H1 (cell line): ENCODE results near the gene MAK. TPM values are rescaled to one million over a fixed set of nuclear protein-coding genes. Genes with fewer than 3 reads are reported as not detected.

Experiments used
- CTCF ChIA-PET: fragments of 300-600 bp; sonication (Branson Sonifier 250); formaldehyde crosslinking; loops from one replicate; lab custom pipeline; 2021; ENCODE audit not compliant: partially characterized antibody; lab: Charles Lee
- POLR2A ChIA-PET: fragments of 300-600 bp; sonication (Branson Sonifier 250); formaldehyde crosslinking; loops from one replicate; lab custom pipeline; 2021; ENCODE audit warnings: inconsistent platforms; ENCODE audit not compliant: partially characterized antibody; lab: Charles Lee
- DNase-seq, 2 experiments: peaks; one replicate each; pipeline versions ENCODE4 v3.0.0 to v3.0.0-alpha.2; 2010 to 2022; ENCODE audit warnings: low spot score in 2 of 2, low read depth in 1 of 2, mixed read lengths in 1 of 2
- FAIRE-seq: peaks from 2 replicates; lab custom pipeline; 2011; peaks lifted over from hg19 to GRCh38; lab: Jason Lieb, UNC
- H2AFZ ChIP-seq: 2 replicates; pipeline ENCODE4 v1.8.1; 2012; ENCODE audit warnings: low read length, inconsistent platforms
- H2AK5ac ChIP-seq: 2 replicates; pipeline ENCODE4 v1.6.1; 2013; ENCODE audit warnings: low read depth, low read length
- H2BK120ac ChIP-seq: replicated peaks from 2 replicates; pipeline ENCODE3; 2013; ENCODE audit warnings: low read depth, low read length, inconsistent platforms
- H2BK12ac ChIP-seq: 2 replicates; pipeline ENCODE4 v1.6.1; 2013; ENCODE audit warnings: low read depth, low read length
- H2BK15ac ChIP-seq: 2 replicates; pipeline ENCODE4 v1.6.1; 2013; ENCODE audit warnings: low read length
- H2BK20ac ChIP-seq: 2 replicates; pipeline ENCODE4 v1.6.1; 2013; ENCODE audit warnings: low read length
- H2BK5ac ChIP-seq: 2 replicates; pipeline ENCODE4 v1.6.1; 2013; ENCODE audit warnings: low read depth, low read length
- H3K14ac ChIP-seq: 2 replicates; pipeline ENCODE4 v1.6.1; 2013; ENCODE audit warnings: inconsistent platforms; ENCODE audit not compliant: insufficient read length
- H3K18ac ChIP-seq: 2 replicates; pipeline ENCODE4 v1.6.1; 2013; ENCODE audit warnings: low read length; ENCODE audit errors: extremely low read depth
- H3K23ac ChIP-seq: 2 replicates; pipeline ENCODE4 v1.6.1; 2013; ENCODE audit warnings: inconsistent platforms; ENCODE audit not compliant: insufficient read length
- H3K23me2 ChIP-seq: 2 replicates; pipeline ENCODE4 v1.6.1; 2013; ENCODE audit warnings: low read depth, low read length
- H3K27ac ChIP-seq: 2 replicates; pipeline ENCODE4 v1.6.1; 2011; ENCODE audit warnings: low read depth, low read length, inconsistent platforms
- H3K27me3 ChIP-seq, 4 experiments: replicated peaks in 1 of 4; 1 replicate in 1 of 4; 2 replicates in 3 of 4; pipeline versions ENCODE4 v1.6.1 to v1.8.1; 2011 to 2013; ENCODE audit warnings: low read length in 3 of 4, mild to moderate bottlenecking in 3 of 4, inconsistent platforms in 2 of 4, mixed read lengths in 2 of 4, moderate library complexity in 1 of 4; ENCODE audit not compliant: control insufficient read depth in 3 of 4, insufficient read depth in 3 of 4; ENCODE audit errors: extremely low read depth in 1 of 4
- H3K36me3 ChIP-seq, 4 experiments: 2 replicates each; pipeline versions ENCODE4 v1.6.1 to v1.8.1; 2011 to 2013; ENCODE audit warnings: mild to moderate bottlenecking in 4 of 4, low read length in 3 of 4, moderate library complexity in 2 of 4, control low read depth in 1 of 4, inconsistent platforms in 1 of 4; ENCODE audit not compliant: insufficient read depth in 4 of 4, control insufficient read depth in 2 of 4
- H3K4ac ChIP-seq: replicated peaks from 2 replicates; pipeline ENCODE3; 2013; ENCODE audit warnings: low read length, low read depth, mixed read lengths, inconsistent platforms; ENCODE audit not compliant: insufficient read length
- H3K4me1 ChIP-seq, 4 experiments: replicated peaks in 1 of 4; 1 replicate in 1 of 4; 2 replicates in 3 of 4; pipeline versions ENCODE4 v1.6.1 to v1.8.1; 2011 to 2013; ENCODE audit warnings: low read length in 3 of 4, inconsistent platforms in 2 of 4, mixed read lengths in 1 of 4; ENCODE audit not compliant: insufficient read depth in 4 of 4, control insufficient read depth in 3 of 4
- H3K4me2 ChIP-seq, 2 experiments: 2 replicates each; pipeline versions ENCODE4 v1.6.1 to v1.8.1; 2011 to 2013; ENCODE audit warnings: low read depth in 2 of 2, low read length in 2 of 2, control low read depth in 1 of 2, inconsistent platforms in 1 of 2, mild to moderate bottlenecking in 1 of 2; ENCODE audit not compliant: insufficient read depth in 1 of 2
- H3K4me3 ChIP-seq, 4 experiments: fragments of 200-600, 300-600 bp in 1 of 4; sonication (generic), shearing (Covaris generic), sonication (Bioruptor Twin) in 1 of 4; 2 replicates each; pipeline versions ENCODE4 v1.5.1 to v1.8.1; 2011 to 2016; ENCODE audit warnings: low read length in 4 of 4, low read depth in 3 of 4, control low read depth in 2 of 4, inconsistent platforms in 2 of 4, mild to moderate bottlenecking in 2 of 4, mixed read lengths in 1 of 4, moderate library complexity in 1 of 4; ENCODE audit not compliant: insufficient read depth in 2 of 4; ENCODE audit errors: extremely low read depth in 1 of 4
- H3K56ac ChIP-seq: replicated peaks from 2 replicates; pipeline ENCODE3; 2013; ENCODE audit warnings: low read depth, mild to moderate bottlenecking, mixed read lengths, low read length, inconsistent platforms; ENCODE audit not compliant: insufficient read length
- H3K79me1 ChIP-seq: 2 replicates; pipeline ENCODE4 v1.6.1; 2013; ENCODE audit warnings: low read depth, low read length, control low read depth
- H3K79me2 ChIP-seq, 2 experiments: 2 replicates each; pipeline versions ENCODE4 v1.6.1 to v1.8.1; 2012 to 2013; ENCODE audit warnings: low read length in 2 of 2, mild to moderate bottlenecking in 2 of 2, inconsistent platforms in 1 of 2; ENCODE audit not compliant: insufficient read depth in 2 of 2, control insufficient read depth in 1 of 2
- H3K9ac ChIP-seq, 4 experiments: replicated peaks in 1 of 4; 1 replicate in 1 of 4; 2 replicates in 3 of 4; pipeline versions ENCODE4 v1.6.1 to v1.8.1; 2011 to 2013; ENCODE audit warnings: low read depth in 3 of 4, low read length in 3 of 4, control low read depth in 2 of 4, mild to moderate bottlenecking in 2 of 4, moderate library complexity in 2 of 4, inconsistent platforms in 1 of 4; ENCODE audit errors: extremely low read depth in 1 of 4
- H3K9me3 ChIP-seq, 2 experiments: 2 replicates each; pipeline versions ENCODE4 v1.6.1 to v1.8.1; 2012 to 2013; ENCODE audit warnings: mild to moderate bottlenecking in 2 of 2, moderate library complexity in 2 of 2, control low read depth in 1 of 2, inconsistent platforms in 1 of 2, low read depth in 1 of 2, low read length in 1 of 2, mixed read lengths in 1 of 2; ENCODE audit not compliant: insufficient read depth in 2 of 2
- H4K20me1 ChIP-seq, 2 experiments: replicated peaks in 1 of 2; 2 replicates each; pipeline versions ENCODE3 to v1.8.1; 2011 to 2013; ENCODE audit warnings: inconsistent platforms in 2 of 2, low read length in 2 of 2, mild to moderate bottlenecking in 1 of 2; ENCODE audit not compliant: insufficient read depth in 2 of 2, control insufficient read depth in 1 of 2
- H4K5ac ChIP-seq: 2 replicates; pipeline ENCODE4 v1.6.1; 2013; ENCODE audit warnings: low read length, low read depth, mixed read lengths, inconsistent platforms; ENCODE audit not compliant: insufficient read length
- H4K8ac ChIP-seq: 2 replicates; pipeline ENCODE4 v1.8.0; 2013; ENCODE audit warnings: mild to moderate bottlenecking, moderate library complexity, low read length, inconsistent platforms; ENCODE audit not compliant: insufficient read depth; ENCODE audit errors: extremely low read depth
- H4K91ac ChIP-seq: replicated peaks from 2 replicates; pipeline ENCODE3; 2013; ENCODE audit warnings: low read length, mixed read lengths, inconsistent platforms; ENCODE audit not compliant: insufficient read length
- BACH1 ChIP-seq: IDR thresholded peaks from 2 replicates; pipeline ENCODE4 v1.6.1; 2012; ENCODE audit warnings: low read length, improper control_type of control experiment
- CEBPB ChIP-seq: IDR thresholded peaks from 2 replicates; pipeline ENCODE4 v1.6.1; 2012; ENCODE audit warnings: low read depth, low read length
- E2F6 ChIP-seq: IDR thresholded peaks from 2 replicates; pipeline ENCODE4 v1.6.1; 2012; ENCODE audit warnings: inconsistent platforms
- MAX ChIP-seq: IDR thresholded peaks from 2 replicates; pipeline ENCODE4 v1.6.1; 2012; ENCODE audit warnings: inconsistent platforms
- SP4 ChIP-seq: IDR thresholded peaks from 2 replicates; pipeline ENCODE4 v1.6.1; 2012; ENCODE audit warnings: low read length, inconsistent platforms
- SRF ChIP-seq: IDR thresholded peaks from 2 replicates; pipeline ENCODE4 v1.6.1; 2011; ENCODE audit warnings: mild to moderate bottlenecking, low read depth, low read length, moderate library complexity
- TEAD4 ChIP-seq: IDR thresholded peaks from 2 replicates; pipeline ENCODE4 v1.6.1; 2012; ENCODE audit warnings: low read depth, low read length, inconsistent platforms, mixed read lengths
- WGBS, 2 experiments: shearing (Covaris generic) in 1 of 2; methylation state at CpG; one replicate each; pipeline versions ENCODE4 v1.1.6 to v1.1.7; 2013 to 2015; ENCODE audit warnings: low lambda C conversion rate in 2 of 2, mixed read lengths in 2 of 2, inconsistent platforms in 1 of 2, low coverage in 1 of 2, missing lambda C conversion rate in 1 of 2; ENCODE audit not compliant: insufficient replicate concordance in 2 of 2, insufficient coverage in 1 of 2, insufficient read length in 1 of 2; ENCODE audit errors: extremely low coverage in 1 of 2, missing lambda C conversion rate in 1 of 2; 5-methylcytosine and 5-hydroxymethylcytosine counted together
- polyA plus RNA-seq, 7 experiments: library from polyadenylated mRNA; depleted of rRNA in 3 of 7; stranded (reverse) in 5 of 7; unstranded in 2 of 7; fragments of >200 nt in 5 of 7; fragments of 200-250 nt in 2 of 7; gene quantifications; 1 replicate in 5 of 7; 2 replicates in 1 of 7; 4 replicates in 1 of 7; pipeline versions ENCODE4 v1.2.1 to v1.2.3, GENCODE V29; 2011 to 2013; ENCODE audit warnings: missing spikeins in 2 of 7, mixed read lengths in 2 of 7
- total RNA-seq: library from RNA; stranded (reverse); fragmentation: NEBNext Ultra II Directional; extraction: Animal tissue kit (Norgen Biotek cat#: 25700); gene quantifications from 2 replicates; pipeline ENCODE4 v1.2.1, GENCODE V29; 2021

The MAK gene
- total and polyA plus RNA-seq, 2 of the 8 experiments (the other 6 are each of a cell fraction or from before 2014, with no cell fraction given) = 0.08 to 0.37 TPM

GRCh38 chr6:10837009-10837621 is 1.2 kb downstream of the MAK start:
- ChIA-PET POLR2A (interaction anchor here (1.0 kb wide), 1 partner anchor 10 kb away, joined by 3 read pairs; no protein-coding TSS in a partner anchor), CTCF (interaction anchor here (1.1 to 1.4 kb wide), 2 partner anchors 50 to 118 kb away, joined by 3 read pairs; partner anchors contain the start of gene SYCP2L)
- Histone ChIP-seq H2BK15ac (no peak overlapping the region), H3K4ac (no peak overlapping the region), H2AK5ac (no peak overlapping the region), H4K91ac (no peak overlapping the region), H4K20me1 (no peaks in the 10 kb centered on the region), H3K23ac (no peak overlapping the region), H4K8ac (no peak overlapping the region), H3K9ac (peak overlapping the region in 1 of 4 experiments; percentile 74; a peak in 1 of 7 replicates), H3K23me2 (peaks cover 7% of the 10 kb centered on the region; the same call in 1 of the 2 replicates), H3K27ac (no peak overlapping the region), H2AFZ (peak overlapping the region; percentile 56), H2BK20ac (no peak overlapping the region), H3K79me2 (no peaks in the 10 kb centered on the region), H2BK120ac (no peak overlapping the region), H2BK12ac (no peak overlapping the region), H3K56ac (no peak overlapping the region), H3K18ac (no peak overlapping the region), H3K9me3 (peaks cover 3 to 6% of the 10 kb centered on the region in 2 experiments; a peak in 1 of 4 replicates), H3K79me1 (no peaks in the 10 kb centered on the region), H3K27me3 (peaks cover 0 to 8% (median 3%) of the 10 kb centered on the region in 4 experiments; a peak in 2 of 7 replicates), H3K36me3 (no peaks in the 10 kb centered on the region), H3K4me2 (peak overlapping the region; percentile 82 to 83), H2BK5ac (no peak overlapping the region), H3K14ac (no peak overlapping the region), H3K4me1 (no peaks in the 10 kb centered on the region; a peak in 2 of 7 replicates), H4K5ac (no peak overlapping the region), H3K4me3 (peak overlapping the region; percentile 55 to 81 (median 77))
- 0 out of 2 replicates have a peak, but pooled peaks have one; percentile 25 for TF ChIP-seq MAX
- peak; percentile 40; the same call in 1 of the 2 replicates for TF ChIP-seq E2F6
- TF ChIP-seq TEAD4 = no peak
- TF ChIP-seq BACH1 = no peak
- no peak for TF ChIP-seq CEBPB
- no peak for TF ChIP-seq SP4
- no peak for TF ChIP-seq SRF
- FAIRE-seq (no peak), DNase-seq (no peak)
- WGBS, 2 experiments = 2% methylated on average over 20 of the region's 20 CpGs; no CpG with 5 or more reads in 1 of the 2 experiments
